Measurements from ENCODE around the gene LLGL1.
"Not testable (repeated sequence)": the region's sequence is repeated elsewhere in the genome, so short reads cannot be mapped to it uniquely, and the experiment has no call there.

Gene LLGL1

GRCh38 chr17:18194804-18195203 is 30.6 kb upstream of the LLGL1 start:
- DNase-seq: no peak

GRCh38 chr17:18195246-18195645 is 30.2 kb upstream of the LLGL1 start:
- no peak for DNase-seq

- no peak for DNase-seq
Measured at GRCh38 chr17:18197535-18198194, 27.8 kb upstream of the LLGL1 start.

GRCh38 chr17:18198530-18198929 is 26.9 kb upstream of the LLGL1 start:
- no peak for DNase-seq

GRCh38 chr17:18201108-18201507 is 24.3 kb upstream of the LLGL1 start:
- DNase-seq: no peak

- no peak for DNase-seq
Measured at GRCh38 chr17:18203308-18203707, 22.1 kb upstream of the LLGL1 start.

GRCh38 chr17:18205861-18206260 is 19.6 kb upstream of the LLGL1 start:
- DNase-seq: no peak

- DNase-seq: no peak
Measured at GRCh38 chr17:18206962-18207361, 18.5 kb upstream of the LLGL1 start.

GRCh38 chr17:18208092-18208491 is 17.3 kb upstream of the LLGL1 start:
- DNase-seq: no peak

GRCh38 chr17:18213666-18214270 is 11.7 kb upstream of the LLGL1 start:
- DNase-seq: no peak

- DNase-seq: not testable (repeated sequence)
Measured at GRCh38 chr17:18216906-18217305, 8.5 kb upstream of the LLGL1 start.

- peak; percentile 65 for DNase-seq
Measured at GRCh38 chr17:18217412-18218015, 7.9 kb upstream of the LLGL1 start.

- DNase-seq: no peak
Measured at GRCh38 chr17:18218756-18219415, 6.5 kb upstream of the LLGL1 start.

- DNase-seq: no peak
Measured at GRCh38 chr17:18224053-18224386, 1.4 kb upstream of the LLGL1 start.

- no peak for DNase-seq
Measured at GRCh38 chr17:18224387-18225120, 881 bp upstream of the LLGL1 start.

- no peak for DNase-seq
Measured at GRCh38 chr17:18225642-18226283, 328 bp downstream of the LLGL1 start.

GRCh38 chr17:18226284-18226945 is 980 bp downstream of the LLGL1 start:
- DNase-seq: no peak

GRCh38 chr17:18227635-18228034 is 2.2 kb downstream of the LLGL1 start:
- DNase-seq: no peak

GRCh38 chr17:18228176-18228682 is 2.8 kb downstream of the LLGL1 start:
- DNase-seq: no peak

- DNase-seq: no peak
Measured at GRCh38 chr17:18229254-18229653, 3.8 kb downstream of the LLGL1 start.

GRCh38 chr17:18229771-18230170 is 4.3 kb downstream of the LLGL1 start:
- no peak for DNase-seq

All from T-helper 9 cell (primary cell).